SU-DHL-6 (cell line): ENCODE results near the gene FLOT2.

ENCODE experiments used
- EZH2phosphoT487 ChIP-seq: fragments of 200-600 bp; sonication (generic), shearing (Covaris generic); conservative IDR thresholded peaks from 2 replicates; pipeline ENCODE4 v1.6.1; 2018; ENCODE audit warnings: mild to moderate bottlenecking, antibody characterized with exemption, low read length, moderate library complexity, mixed read lengths
- TF ChIP-seq, protein P1 (sequence below): fragments of 200-600 bp; sonication (generic); IDR thresholded peaks from one replicate; pipeline ENCODE4 v1.5.1; 2017; ENCODE audit warnings: antibody characterized with exemption, mild to moderate bottlenecking, low read length, moderate library complexity; ENCODE audit not compliant: insufficient read depth, poor library complexity, severe bottlenecking

GRCh38 chr17:28912938-28913333 lies 15.4 kb upstream of the FLOT2 start:
- TF ChIP-seq, protein P1, sequence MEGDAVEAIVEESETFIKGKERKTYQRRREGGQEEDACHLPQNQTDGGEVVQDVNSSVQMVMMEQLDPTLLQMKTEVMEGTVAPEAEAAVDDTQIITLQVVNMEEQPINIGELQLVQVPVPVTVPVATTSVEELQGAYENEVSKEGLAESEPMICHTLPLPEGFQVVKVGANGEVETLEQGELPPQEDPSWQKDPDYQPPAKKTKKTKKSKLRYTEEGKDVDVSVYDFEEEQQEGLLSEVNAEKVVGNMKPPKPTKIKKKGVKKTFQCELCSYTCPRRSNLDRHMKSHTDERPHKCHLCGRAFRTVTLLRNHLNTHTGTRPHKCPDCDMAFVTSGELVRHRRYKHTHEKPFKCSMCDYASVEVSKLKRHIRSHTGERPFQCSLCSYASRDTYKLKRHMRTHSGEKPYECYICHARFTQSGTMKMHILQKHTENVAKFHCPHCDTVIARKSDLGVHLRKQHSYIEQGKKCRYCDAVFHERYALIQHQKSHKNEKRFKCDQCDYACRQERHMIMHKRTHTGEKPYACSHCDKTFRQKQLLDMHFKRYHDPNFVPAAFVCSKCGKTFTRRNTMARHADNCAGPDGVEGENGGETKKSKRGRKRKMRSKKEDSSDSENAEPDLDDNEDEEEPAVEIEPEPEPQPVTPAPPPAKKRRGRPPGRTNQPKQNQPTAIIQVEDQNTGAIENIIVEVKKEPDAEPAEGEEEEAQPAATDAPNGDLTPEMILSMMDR: no peak
- no peak for TF ChIP-seq EZH2phosphoT487
